ENCODE measurements around the gene PRPF38A. TPM values are rescaled to one million over a fixed set of nuclear protein-coding genes. Genes with fewer than 3 reads are reported as not detected.

Gene PRPF38A
- total RNA-seq, 1 donor from 2014 or later, result 38.2 TPM

- no peak for DNase-seq
- H3K9me3 ChIP-seq, result no peaks in the 10 kb centered on the region
- ATAC-seq, result no peak
- no peak for TF ChIP-seq CTCF (IDR thresholded peaks at IDR 0.05)
- H3K4me3 ChIP-seq, result no peak overlapping the region
- peaks cover 7% of the 10 kb centered on the region for H3K36me3 ChIP-seq
- intact Hi-C loops (cut with DNase I), result no loop called here
- no peak overlapping the region for H3K27ac ChIP-seq
- H3K4me1 ChIP-seq, result no peaks in the 10 kb centered on the region
- H3K27me3 ChIP-seq, result no peaks in the 10 kb centered on the region
Observed at GRCh38 chr1:52454779-52455178, 50.4 kb downstream of the PRPF38A start.

GRCh38 chr1:52455686-52456085 lies 51.3 kb downstream of the PRPF38A start:
- peaks cover 9% of the 10 kb centered on the region for H3K36me3 ChIP-seq
- H3K27me3 ChIP-seq, result no peaks in the 10 kb centered on the region
- no peaks in the 10 kb centered on the region for H3K4me1 ChIP-seq
- no peak overlapping the region for H3K27ac ChIP-seq
- no peak overlapping the region for H3K4me3 ChIP-seq
- ATAC-seq, result no peak
- TF ChIP-seq CTCF (IDR thresholded peaks at IDR 0.05), result no peak
- intact Hi-C loops (cut with DNase I), result no loop called here
- no peak for DNase-seq
- H3K9me3 ChIP-seq, result no peaks in the 10 kb centered on the region

- H3K4me3 ChIP-seq, result no peak overlapping the region
- no peaks in the 10 kb centered on the region for H3K4me1 ChIP-seq
- no peak overlapping the region for H3K27ac ChIP-seq
- ATAC-seq (no peak), DNase-seq (no peak)
- no peaks in the 10 kb centered on the region for H3K9me3 ChIP-seq
- intact Hi-C loops (cut with DNase I), result no loop called here
- peaks cover 11% of the 10 kb centered on the region for H3K36me3 ChIP-seq
- TF ChIP-seq CTCF (IDR thresholded peaks at IDR 0.05), result no peak
- no peaks in the 10 kb centered on the region for H3K27me3 ChIP-seq
Observed at GRCh38 chr1:52460694-52461093, 56.3 kb downstream of the PRPF38A start.

GRCh38 chr1:52461821-52462220 lies 57.4 kb downstream of the PRPF38A start:
- intact Hi-C loops (cut with DNase I), result no loop called here
- H3K27me3 ChIP-seq, result no peaks in the 10 kb centered on the region

GRCh38 chr1:52463891-52464290 lies 59.5 kb downstream of the PRPF38A start:
- Histone ChIP-seq H3K27ac (no peak overlapping the region), H3K4me1 (no peaks in the 10 kb centered on the region), H3K36me3 (peaks cover 15% of the 10 kb centered on the region), H3K27me3 (no peaks in the 10 kb centered on the region), H3K9me3 (no peaks in the 10 kb centered on the region), H3K4me3 (no peak overlapping the region)
- intact Hi-C loops (cut with DNase I), result no loop called here
- DNase-seq, result no peak
- no peak for ATAC-seq
- no peak for TF ChIP-seq CTCF (IDR thresholded peaks at IDR 0.05)

More at GRCh38 chr1:52461821-52462220, 57.4 kb downstream of the PRPF38A start:
- no peaks in the 10 kb centered on the region for H3K4me1 ChIP-seq
- TF ChIP-seq CTCF (IDR thresholded peaks at IDR 0.05), result no peak
- no peaks in the 10 kb centered on the region for H3K9me3 ChIP-seq
- ATAC-seq (no peak), DNase-seq (no peak)
- H3K27ac ChIP-seq, result no peak overlapping the region
- H3K4me3 ChIP-seq, result no peak overlapping the region
- peaks cover 15% of the 10 kb centered on the region for H3K36me3 ChIP-seq

- Histone ChIP-seq H3K36me3 (peaks cover 9% of the 10 kb centered on the region), H3K27ac (no peak overlapping the region), H3K4me3 (no peak overlapping the region), H3K27me3 (no peaks in the 10 kb centered on the region), H3K9me3 (no peaks in the 10 kb centered on the region), H3K4me1 (no peaks in the 10 kb centered on the region)
- intact Hi-C loops (cut with DNase I), result no loop called here
- TF ChIP-seq CTCF (IDR thresholded peaks at IDR 0.05), result no peak
- DNase-seq (no peak), ATAC-seq (no peak)
Observed at GRCh38 chr1:52469108-52469507, 64.7 kb downstream of the PRPF38A start.

All from upper lobe of right lung (tissue), 1 donor.